Measurements from ENCODE around the gene TAS2R41.

Gene TAS2R41, protein sequence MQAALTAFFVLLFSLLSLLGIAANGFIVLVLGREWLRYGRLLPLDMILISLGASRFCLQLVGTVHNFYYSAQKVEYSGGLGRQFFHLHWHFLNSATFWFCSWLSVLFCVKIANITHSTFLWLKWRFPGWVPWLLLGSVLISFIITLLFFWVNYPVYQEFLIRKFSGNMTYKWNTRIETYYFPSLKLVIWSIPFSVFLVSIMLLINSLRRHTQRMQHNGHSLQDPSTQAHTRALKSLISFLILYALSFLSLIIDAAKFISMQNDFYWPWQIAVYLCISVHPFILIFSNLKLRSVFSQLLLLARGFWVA

DNA sequence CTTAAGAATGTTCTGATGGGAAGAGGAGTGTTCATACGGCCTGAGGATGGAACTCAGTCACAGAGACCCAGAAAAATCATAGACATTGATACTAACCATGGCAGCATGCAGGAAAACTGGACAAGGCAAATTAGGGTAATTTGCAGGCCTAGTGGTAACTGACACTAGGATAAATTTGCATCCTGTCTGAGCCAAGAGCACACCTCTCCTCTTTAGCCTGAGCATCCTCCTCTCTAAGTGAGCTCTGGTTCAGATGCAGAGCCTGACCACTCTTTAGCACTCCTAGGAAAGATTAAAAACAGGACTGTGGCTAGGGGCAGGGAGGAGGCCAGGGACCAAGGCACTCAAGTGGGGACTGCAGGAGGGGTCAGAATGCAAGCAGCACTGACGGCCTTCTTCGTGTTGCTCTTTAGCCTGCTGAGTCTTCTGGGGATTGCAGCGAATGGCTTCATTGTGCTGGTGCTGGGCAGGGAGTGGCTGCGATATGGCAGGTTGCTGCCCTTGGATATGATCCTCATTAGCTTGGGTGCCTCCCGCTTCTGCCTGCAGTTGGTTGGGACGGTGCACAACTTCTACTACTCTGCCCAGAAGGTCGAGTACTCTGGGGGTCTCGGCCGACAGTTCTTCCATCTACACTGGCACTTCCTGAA lies at the start of gene TAS2R41:
TAS2R41 (plus strand) TSS at position 373 of the 650 bp plus-strand sequence; CDS start at position 373, 0 bp downstream.
- Histone ChIP-seq H3K4me3 (ENCODE audit: low read length) (no peak within 1 kb of the TSS), H3K27me3 (ENCODE audit: control insufficient read depth, insufficient read depth, low read length) (no peaks in the 10 kb centered on the region), H3K9ac (ENCODE audit: low read length) (no peak within 1 kb of the TSS), H3K9me3 (ENCODE audit: control insufficient read depth, low read depth, low read length) (no peaks in the 10 kb centered on the region), H3K27ac (ENCODE audit: low read length) (no peak within 1 kb of the TSS), H3K4me1 (ENCODE audit: control insufficient read depth, low read depth, low read length) (no peaks in the 10 kb centered on the region), H3K36me3 (ENCODE audit: control insufficient read depth, low read depth, low read length) (no peaks in the 10 kb centered on the region)

DNA sequence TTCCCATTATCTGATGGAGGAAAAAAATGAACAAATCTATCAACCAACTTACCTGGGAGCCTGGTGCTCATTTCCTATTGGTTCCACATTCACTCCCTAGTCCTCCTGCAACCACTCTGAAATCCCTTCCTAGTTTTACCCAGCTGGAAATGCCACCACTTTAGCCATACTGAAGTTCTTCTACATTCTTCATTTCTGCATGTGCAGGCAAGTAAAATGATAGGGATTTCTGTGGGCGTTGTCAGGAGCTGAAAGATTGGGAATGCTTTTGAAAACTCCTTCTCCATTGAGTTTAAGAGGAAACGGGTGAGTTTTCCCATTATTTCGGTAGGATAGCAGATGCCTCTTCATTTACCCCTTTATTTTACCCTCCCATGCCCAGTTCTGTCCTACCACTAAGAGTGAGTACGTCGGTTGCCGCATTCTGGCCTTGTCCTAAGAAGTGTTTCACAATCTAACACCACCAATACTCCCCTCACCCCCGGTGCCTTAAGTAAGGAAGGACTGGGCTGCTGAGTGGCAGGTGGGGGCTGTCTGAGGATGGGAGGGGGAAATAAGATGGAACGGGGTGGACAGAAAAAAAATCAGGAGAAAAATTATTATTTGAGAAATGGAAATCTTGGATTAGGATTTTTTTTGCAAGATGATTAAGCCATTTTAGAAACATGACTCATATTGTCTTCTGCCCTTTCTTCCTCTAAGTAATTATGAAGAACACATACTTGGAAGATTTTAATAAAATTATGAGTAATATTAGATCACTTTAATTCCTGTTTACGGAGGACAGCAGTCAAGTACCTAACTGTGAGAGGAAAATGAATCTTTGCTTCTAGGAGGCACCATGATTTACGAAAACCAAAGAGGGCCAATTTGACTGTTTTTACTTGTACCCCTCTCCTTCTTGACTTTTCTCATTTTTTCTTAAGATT lies 47.6 kb upstream of the TAS2R41 start:
- Histone ChIP-seq H3K9me3 (ENCODE audit: control insufficient read depth, low read depth, low read length) (no peaks in the 10 kb centered on the region), H3K36me3 (ENCODE audit: control insufficient read depth, low read depth, low read length) (no peaks in the 10 kb centered on the region), H3K27ac (ENCODE audit: low read length) (no peak overlapping the region), H3K4me1 (ENCODE audit: control insufficient read depth, low read depth, low read length) (no peaks in the 10 kb centered on the region), H3K4me3 (ENCODE audit: low read length) (no peak overlapping the region), H3K27me3 (ENCODE audit: control insufficient read depth, insufficient read depth, low read length) (no peaks in the 10 kb centered on the region), H3K9ac (ENCODE audit: low read length) (no peak overlapping the region)

DNA sequence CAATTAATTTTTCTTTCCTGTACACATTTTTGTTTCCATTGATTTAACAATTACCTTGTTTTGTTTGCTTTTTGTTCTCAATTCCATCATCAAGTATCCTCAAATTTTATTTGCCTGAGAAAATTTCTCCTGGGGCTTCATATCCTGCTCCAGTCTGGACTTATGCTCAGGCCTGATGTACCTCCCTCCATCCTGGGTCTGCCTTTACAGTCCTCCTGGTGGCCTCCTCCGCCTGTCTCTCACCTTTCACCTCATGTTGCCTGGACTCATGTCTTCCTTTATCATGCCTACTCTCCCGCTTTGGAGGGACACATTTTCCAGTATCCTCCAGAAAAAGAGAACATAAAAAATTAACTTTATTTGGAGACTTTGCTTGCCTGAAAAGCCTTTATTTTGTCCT lies 46.6 kb upstream of the TAS2R41 start:
- Histone ChIP-seq H3K9me3 (ENCODE audit: control insufficient read depth, low read depth, low read length) (no peaks in the 10 kb centered on the region), H3K9ac (ENCODE audit: low read length) (no peak overlapping the region), H3K4me1 (ENCODE audit: control insufficient read depth, low read depth, low read length) (peaks cover under 1% of the 10 kb centered on the region), H3K27ac (ENCODE audit: low read length) (no peak overlapping the region), H3K4me3 (ENCODE audit: low read length) (no peak overlapping the region), H3K36me3 (ENCODE audit: control insufficient read depth, low read depth, low read length) (no peaks in the 10 kb centered on the region), H3K27me3 (ENCODE audit: control insufficient read depth, insufficient read depth, low read length) (no peaks in the 10 kb centered on the region)

DNA sequence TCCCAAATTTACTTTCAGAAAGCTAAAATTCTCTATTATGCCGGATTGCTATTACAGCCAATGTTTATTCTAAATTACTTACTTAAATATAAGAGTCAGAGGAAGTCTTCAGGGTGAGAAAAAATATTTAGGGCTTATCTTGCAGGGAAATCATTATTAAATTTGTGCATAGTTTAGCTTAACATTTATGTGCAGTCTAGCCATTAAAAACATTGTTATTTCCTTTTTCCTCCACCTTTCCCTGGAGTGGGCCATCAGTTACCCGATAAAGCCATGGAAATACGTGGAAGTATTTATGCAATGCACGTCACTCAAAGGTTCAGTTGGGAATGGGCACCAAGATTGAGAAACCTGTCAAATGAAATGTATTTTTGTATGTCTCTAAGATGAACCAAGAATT lies 43.9 kb upstream of the TAS2R41 start:
- Histone ChIP-seq H3K27me3 (ENCODE audit: control insufficient read depth, insufficient read depth, low read length) (no peaks in the 10 kb centered on the region), H3K36me3 (ENCODE audit: control insufficient read depth, low read depth, low read length) (no peaks in the 10 kb centered on the region), H3K9me3 (ENCODE audit: control insufficient read depth, low read depth, low read length) (no peaks in the 10 kb centered on the region), H3K27ac (ENCODE audit: low read length) (no peak overlapping the region), H3K4me1 (ENCODE audit: control insufficient read depth, low read depth, low read length) (peaks cover 12% of the 10 kb centered on the region), H3K4me3 (ENCODE audit: low read length) (no peak overlapping the region), H3K9ac (ENCODE audit: low read length) (no peak overlapping the region)

DNA sequence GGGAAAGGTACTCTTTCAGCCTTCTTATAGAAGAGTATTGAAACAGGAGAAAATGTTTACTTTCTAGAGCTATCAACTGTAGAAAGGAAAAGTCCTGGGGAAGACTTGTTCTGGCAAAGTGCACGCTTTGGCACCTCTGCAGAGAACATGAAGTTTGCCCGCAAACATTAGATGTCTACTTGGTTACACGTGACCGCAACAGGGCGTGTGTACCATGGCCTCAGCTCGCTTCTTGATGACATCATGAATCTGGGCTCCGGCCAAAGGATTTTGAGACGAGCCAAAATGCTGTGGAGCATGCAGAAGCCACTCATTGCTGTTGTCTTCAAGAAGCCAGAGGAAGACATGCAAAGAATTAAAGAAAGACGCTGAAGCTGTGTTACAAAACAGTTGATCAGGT lies 43.0 kb upstream of the TAS2R41 start:
- no peaks in the 10 kb centered on the region for H3K27me3 ChIP-seq (ENCODE audit: control insufficient read depth, insufficient read depth, low read length)
- H3K4me1 ChIP-seq (ENCODE audit: control insufficient read depth, low read depth, low read length) = peaks cover 12% of the 10 kb centered on the region
- H3K9ac ChIP-seq (ENCODE audit: low read length) = no peak overlapping the region
- H3K36me3 ChIP-seq (ENCODE audit: control insufficient read depth, low read depth, low read length) = no peaks in the 10 kb centered on the region
- no peak overlapping the region for H3K4me3 ChIP-seq (ENCODE audit: low read length)
- H3K27ac ChIP-seq (ENCODE audit: low read length) = no peak overlapping the region
- no peaks in the 10 kb centered on the region for H3K9me3 ChIP-seq (ENCODE audit: control insufficient read depth, low read depth, low read length)

DNA sequence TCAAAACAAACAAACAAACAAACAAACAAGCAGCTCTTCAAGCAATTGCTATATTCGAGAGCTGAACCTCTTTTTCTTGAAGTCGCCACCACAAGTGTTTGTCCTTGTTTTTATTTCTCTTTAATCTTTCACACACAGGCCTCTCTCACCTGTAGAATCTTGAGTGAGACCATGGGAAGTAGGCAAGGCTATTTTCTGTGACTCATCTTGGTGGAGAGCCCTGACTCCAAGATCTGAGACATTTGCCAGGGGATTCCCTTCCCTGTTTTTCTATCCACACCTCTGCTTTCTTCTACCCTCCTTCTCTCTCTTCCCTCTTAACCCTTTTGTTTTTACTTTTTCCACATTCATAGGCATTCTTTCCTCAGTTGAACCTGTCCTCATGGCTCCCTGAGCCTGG lies 42.4 kb upstream of the TAS2R41 start:
- H3K9me3 ChIP-seq (ENCODE audit: control insufficient read depth, low read depth, low read length) = no peaks in the 10 kb centered on the region
- no peak overlapping the region for H3K4me3 ChIP-seq (ENCODE audit: low read length)
- H3K9ac ChIP-seq (ENCODE audit: low read length) = no peak overlapping the region
- H3K27ac ChIP-seq (ENCODE audit: low read length) = no peak overlapping the region
- H3K27me3 ChIP-seq (ENCODE audit: control insufficient read depth, insufficient read depth, low read length) = no peaks in the 10 kb centered on the region
- H3K4me1 ChIP-seq (ENCODE audit: control insufficient read depth, low read depth, low read length) = peaks cover 12% of the 10 kb centered on the region
- H3K36me3 ChIP-seq (ENCODE audit: control insufficient read depth, low read depth, low read length) = no peaks in the 10 kb centered on the region

DNA sequence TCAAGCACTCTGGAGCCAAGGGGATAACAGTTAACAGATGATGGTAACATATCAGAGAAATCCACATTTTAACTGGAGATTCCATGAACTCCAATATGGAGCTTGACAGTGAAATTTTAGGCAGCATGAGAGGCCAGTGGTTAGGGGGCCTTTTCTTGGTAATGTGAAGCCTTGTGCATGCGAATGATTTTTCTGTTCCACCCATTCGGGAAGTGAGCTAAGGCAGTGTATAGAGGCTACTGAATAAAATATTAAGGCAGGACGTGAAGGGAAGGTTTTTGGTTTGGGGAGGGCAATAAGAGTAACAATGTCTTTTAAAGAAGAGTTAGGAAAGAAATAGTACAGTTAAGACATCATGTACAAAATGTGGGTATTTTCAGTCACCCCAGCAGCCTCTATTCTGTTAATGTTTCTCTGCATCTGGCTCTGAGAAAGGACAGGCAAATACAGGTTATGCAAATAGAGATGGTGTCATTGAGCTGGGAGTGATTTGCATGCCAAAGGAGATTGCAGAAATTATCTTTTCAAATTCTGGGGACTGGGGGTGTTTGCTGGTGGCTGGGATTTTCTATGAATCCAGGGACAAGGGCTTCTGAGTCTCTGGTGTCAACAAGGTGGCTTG lies 41.2 kb upstream of the TAS2R41 start:
- no peak overlapping the region for H3K27ac ChIP-seq (ENCODE audit: low read length)
- no peak overlapping the region for H3K9ac ChIP-seq (ENCODE audit: low read length)
- H3K9me3 ChIP-seq (ENCODE audit: control insufficient read depth, low read depth, low read length) = no peaks in the 10 kb centered on the region
- H3K4me3 ChIP-seq (ENCODE audit: low read length) = no peak overlapping the region
- H3K27me3 ChIP-seq (ENCODE audit: control insufficient read depth, insufficient read depth, low read length) = no peaks in the 10 kb centered on the region
- peaks cover 12% of the 10 kb centered on the region for H3K4me1 ChIP-seq (ENCODE audit: control insufficient read depth, low read depth, low read length)
- H3K36me3 ChIP-seq (ENCODE audit: control insufficient read depth, low read depth, low read length) = no peaks in the 10 kb centered on the region

DNA sequence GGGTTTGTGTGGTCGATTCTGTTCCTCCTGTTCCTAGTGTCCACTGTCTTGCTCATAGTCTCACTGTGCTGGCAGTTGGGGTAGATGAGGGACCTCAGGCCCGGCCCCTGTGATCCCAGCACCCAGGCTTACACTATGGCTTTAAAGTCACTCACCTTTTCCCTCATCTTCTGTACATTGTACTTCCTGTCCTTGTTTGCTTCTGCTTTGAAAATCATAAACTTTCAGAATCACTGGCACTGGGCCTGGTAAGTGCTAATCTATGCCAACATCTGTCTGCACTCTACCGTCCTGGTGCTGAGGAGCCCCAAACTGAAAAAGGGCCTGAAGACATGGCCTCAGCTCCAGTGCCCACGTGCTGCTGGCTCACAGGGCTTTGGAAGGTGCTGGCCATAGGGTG lies 40.1 kb upstream of the TAS2R41 start:
- Histone ChIP-seq H3K36me3 (ENCODE audit: control insufficient read depth, low read depth, low read length) (no peaks in the 10 kb centered on the region), H3K27me3 (ENCODE audit: control insufficient read depth, insufficient read depth, low read length) (no peaks in the 10 kb centered on the region), H3K27ac (ENCODE audit: low read length) (no peak overlapping the region), H3K4me3 (ENCODE audit: low read length) (no peak overlapping the region), H3K4me1 (ENCODE audit: control insufficient read depth, low read depth, low read length) (peaks cover 12% of the 10 kb centered on the region), H3K9ac (ENCODE audit: low read length) (no peak overlapping the region), H3K9me3 (ENCODE audit: control insufficient read depth, low read depth, low read length) (no peaks in the 10 kb centered on the region)

DNA sequence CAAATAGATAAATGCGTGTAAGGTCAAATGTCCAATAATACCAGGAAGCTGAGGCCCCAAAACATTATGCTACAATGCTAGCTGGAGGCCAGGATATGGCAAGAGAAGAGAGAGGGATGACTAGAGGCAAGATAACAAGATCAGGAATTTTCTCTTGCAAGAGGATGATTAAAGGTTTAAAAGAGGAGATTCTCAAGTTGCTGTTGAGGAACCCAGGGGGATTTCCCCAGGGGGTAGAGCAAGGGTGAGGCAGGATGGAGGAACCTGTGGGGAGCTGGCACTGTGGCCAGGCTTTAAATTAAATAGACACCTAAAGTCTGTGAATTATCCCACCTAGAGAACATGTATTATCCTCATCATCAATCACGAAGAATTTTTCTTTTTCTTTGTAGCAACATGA lies 37.8 kb upstream of the TAS2R41 start:
- Histone ChIP-seq H3K27me3 (ENCODE audit: control insufficient read depth, insufficient read depth, low read length) (no peaks in the 10 kb centered on the region), H3K9ac (ENCODE audit: low read length) (no peak overlapping the region), H3K27ac (ENCODE audit: low read length) (no peak overlapping the region), H3K4me1 (ENCODE audit: control insufficient read depth, low read depth, low read length) (peaks cover 12% of the 10 kb centered on the region), H3K36me3 (ENCODE audit: control insufficient read depth, low read depth, low read length) (no peaks in the 10 kb centered on the region), H3K9me3 (ENCODE audit: control insufficient read depth, low read depth, low read length) (no peaks in the 10 kb centered on the region), H3K4me3 (ENCODE audit: low read length) (no peak overlapping the region)

DNA sequence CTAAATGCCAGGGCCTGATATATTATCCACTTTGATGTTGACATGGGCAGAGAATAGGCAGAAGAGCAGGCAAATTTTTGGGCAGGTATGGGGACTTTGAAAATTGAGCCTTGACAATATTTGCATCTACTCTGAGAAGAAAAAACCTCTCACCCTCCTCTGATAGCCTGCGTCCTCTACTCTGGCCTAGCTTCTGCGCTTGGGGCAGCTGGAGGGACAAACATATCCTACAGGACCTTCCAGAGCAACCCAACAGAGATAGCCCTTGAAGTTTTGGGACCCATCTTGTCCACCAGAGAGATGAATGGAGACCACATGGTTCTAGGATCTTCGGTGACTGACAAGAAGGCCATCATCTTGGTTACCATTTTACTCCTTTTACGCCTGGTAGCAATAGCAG lies 34.5 kb upstream of the TAS2R41 start, which contains the start of gene TAS2R60:
TAS2R60 (plus strand) TSS at position 301 of the 400 bp plus-strand sequence; CDS start at position 301, 0 bp downstream.
- Histone ChIP-seq H3K36me3 (ENCODE audit: control insufficient read depth, low read depth, low read length) (no peaks in the 10 kb centered on the region), H3K9ac (ENCODE audit: low read length) (no peak within 1 kb of the TSS), H3K9me3 (ENCODE audit: control insufficient read depth, low read depth, low read length) (no peaks in the 10 kb centered on the region), H3K4me3 (ENCODE audit: low read length) (no peak within 1 kb of the TSS), H3K27me3 (ENCODE audit: control insufficient read depth, insufficient read depth, low read length) (no peaks in the 10 kb centered on the region), H3K27ac (ENCODE audit: low read length) (no peak within 1 kb of the TSS), H3K4me1 (ENCODE audit: control insufficient read depth, low read depth, low read length) (peaks cover 10% of the 10 kb centered on the region)
